CD14-positive monocyte (primary cell): ENCODE results near the gene KCNIP3. TPM values are rescaled to one million over a fixed set of nuclear protein-coding genes. Genes with fewer than 3 reads are reported as not detected.

Experiments
- DNase-seq, 3 donors: peaks; one replicate each; pipeline ENCODE4 v3.0.0-alpha.2; 2011 to 2022
- H2AFZ ChIP-seq: 2 replicates; pipeline ENCODE4 v1.6.0; 2012; ENCODE audit warnings: mild to moderate bottlenecking, low read depth, low read length, inconsistent platforms; ENCODE audit not compliant: insufficient read depth, poor library complexity, severe bottlenecking
- H3K27ac ChIP-seq, 2 donors: 1 replicate in 1 of 2; 2 replicates in 1 of 2; pipeline ENCODE4 v1.5.1; 2012 to 2013; ENCODE audit warnings: low read length in 2 of 2, control low read depth in 1 of 2, inconsistent platforms in 1 of 2, low read depth in 1 of 2, mild to moderate bottlenecking in 1 of 2
- H3K27me3 ChIP-seq, 2 donors: one replicate each; pipeline versions ENCODE4 v1.6.0 to v1.6.1; 2011 to 2013; ENCODE audit warnings: low read length in 2 of 2; ENCODE audit not compliant: control insufficient read depth in 2 of 2, insufficient read depth in 2 of 2
- H3K36me3 ChIP-seq, 2 donors: replicated peaks in 1 of 2; 1 replicate in 1 of 2; 2 replicates in 1 of 2; pipeline versions ENCODE4 v1.5.1 to v1.6.1; 2012 to 2013; ENCODE audit warnings: low read length in 2 of 2, control low read depth in 1 of 2, inconsistent platforms in 1 of 2, mild to moderate bottlenecking in 1 of 2; ENCODE audit not compliant: insufficient read depth in 2 of 2, control insufficient read depth in 1 of 2
- H3K4me1 ChIP-seq, 2 donors: 1 replicate in 1 of 2; 2 replicates in 1 of 2; pipeline versions ENCODE4 v1.5.1 to v1.6.1; 2012 to 2013; ENCODE audit warnings: low read length in 2 of 2, control low read depth in 1 of 2, inconsistent platforms in 1 of 2, mild to moderate bottlenecking in 1 of 2, moderate library complexity in 1 of 2; ENCODE audit not compliant: insufficient read depth in 2 of 2, control insufficient read depth in 1 of 2
- H3K4me2 ChIP-seq: replicated peaks from 2 replicates; pipeline ENCODE3; 2012; ENCODE audit warnings: low read length, moderate library complexity, mild to moderate bottlenecking; ENCODE audit not compliant: poor library complexity, severe bottlenecking; ENCODE audit errors: extremely low read depth
- H3K4me3 ChIP-seq, 3 experiments: fragments of 200-600 bp in 1 of 3; sonication (generic) in 1 of 3; replicated peaks in 1 of 3; 1 replicate in 2 of 3; 2 replicates in 1 of 3; pipeline ENCODE4 v1.5.1; 2011 to 2013; ENCODE audit warnings: low read length in 3 of 3, mild to moderate bottlenecking in 3 of 3, control low read depth in 2 of 3, low read depth in 2 of 3, inconsistent platforms in 1 of 3, moderate library complexity in 1 of 3
- H3K79me2 ChIP-seq: 2 replicates; pipeline ENCODE4 v1.6.0; 2012; ENCODE audit warnings: mild to moderate bottlenecking, control low read depth, inconsistent platforms, low read length, moderate library complexity; ENCODE audit not compliant: insufficient read depth
- H3K9ac ChIP-seq: 2 replicates; pipeline ENCODE4 v1.6.0; 2017; ENCODE audit warnings: low read length, mild to moderate bottlenecking; ENCODE audit not compliant: insufficient read depth, poor library complexity, severe bottlenecking
- H3K9me3 ChIP-seq, 2 donors: replicated peaks in 1 of 2; 1 replicate in 1 of 2; 2 replicates in 1 of 2; pipeline versions ENCODE4 v1.5.1 to v1.6.1; 2012 to 2013; ENCODE audit warnings: low read length in 2 of 2, control low read depth in 1 of 2; ENCODE audit not compliant: control insufficient read depth in 1 of 2, insufficient read depth in 1 of 2
- H4K20me1 ChIP-seq: 2 replicates; pipeline ENCODE4 v1.6.0; 2012; ENCODE audit warnings: mild to moderate bottlenecking, low read length, control low read depth, moderate library complexity; ENCODE audit not compliant: insufficient read depth
- H3K27ac Mint-ChIP-seq, 7 donors: one replicate each; pipeline ENCODE4 v1.8.0; 2020; ENCODE audit warnings: mild to moderate bottlenecking in 7 of 7, mixed read lengths in 7 of 7, moderate library complexity in 6 of 7, inconsistent platforms in 2 of 7
- H3K27me3 Mint-ChIP-seq, 3 donors: one replicate each; pipeline ENCODE4 v1.8.0; 2021 to 2022; ENCODE audit warnings: low read depth in 3 of 3, mild to moderate bottlenecking in 3 of 3, mixed read lengths in 3 of 3, moderate library complexity in 3 of 3, inconsistent platforms in 1 of 3
- H3K36me3 Mint-ChIP-seq, 2 donors: one replicate each; pipeline ENCODE4 v1.8.0; 2020; ENCODE audit warnings: mixed read lengths in 2 of 2, inconsistent platforms in 1 of 2, mild to moderate bottlenecking in 1 of 2
- H3K4me1 Mint-ChIP-seq: one replicate; pipeline ENCODE4 v1.8.0; 2020; ENCODE audit warnings: mild to moderate bottlenecking, mixed read lengths
- H3K4me3 Mint-ChIP-seq, 2 donors: one replicate each; pipeline ENCODE4 v1.8.0; 2020; ENCODE audit warnings: mild to moderate bottlenecking in 2 of 2, mixed read lengths in 2 of 2, moderate library complexity in 1 of 2
- H3K9me3 Mint-ChIP-seq, 7 donors: one replicate each; pipeline ENCODE4 v1.8.0; 2020 to 2022; ENCODE audit warnings: mixed read lengths in 7 of 7, mild to moderate bottlenecking in 6 of 7, moderate library complexity in 6 of 7, inconsistent platforms in 2 of 7
- WGBS: methylation state at CpG from one replicate; pipeline ENCODE4 v1.1.5; 2013; ENCODE audit warnings: missing lambda C conversion rate; ENCODE audit not compliant: insufficient coverage; 5-methylcytosine and 5-hydroxymethylcytosine counted together
- intact Hi-C, 2 donors: fragments of 100-400 bp; cut with micrococcal nuclease; formaldehyde crosslinking; loops; one replicate each; pipeline versions ENCODE4 v1.15.0 to v1.15.1; 2023
- polyA plus RNA-seq, 3 donors: library from polyadenylated mRNA; depleted of rRNA in 1 of 3; unstranded in 2 of 3; stranded (reverse) in 1 of 3; fragments of 300-500 nt in 2 of 3; fragments of >200 nt in 1 of 3; fragmentation: Illumina TruSeq in 2 of 3; gene quantifications; 1 replicate in 2 of 3; 2 replicates in 1 of 3; pipeline ENCODE4 v1.2.3, GENCODE V29; 2012 to 2021
- TF ChIP-seq, protein P1 (sequence below): fragments of 200-600 bp; IDR thresholded peaks from one replicate; pipeline ENCODE4 v1.8.0; 2022; ENCODE audit warnings: antibody characterized with exemption, mild to moderate bottlenecking

The KCNIP3 gene
- polyA plus RNA-seq, 3 donors = not detected

DNA sequence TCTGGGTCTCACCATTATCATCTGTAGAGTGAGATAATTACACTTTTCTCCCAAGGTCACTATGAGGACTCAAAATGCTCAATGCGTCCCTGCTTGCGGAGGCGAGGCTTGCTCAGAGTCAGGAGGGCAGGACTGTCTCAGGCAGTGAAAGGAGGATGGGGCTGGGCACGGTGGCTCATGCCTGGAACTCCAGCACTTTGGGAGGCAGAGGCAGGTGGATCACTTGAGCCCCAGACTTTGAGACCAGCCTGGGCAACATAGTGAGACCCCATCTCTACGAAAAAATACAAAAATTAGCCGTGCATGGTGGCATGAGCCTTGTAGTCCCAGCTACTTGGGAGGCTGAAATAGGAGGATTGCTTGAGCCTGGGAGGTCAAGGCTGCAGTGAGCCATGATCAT lies 1.8 kb upstream of the KCNIP3 start:
- no peak overlapping the region for H3K27ac ChIP-seq
- intact Hi-C loops = no loop called here
- Mint-ChIP-seq H3K27ac (no peak overlapping the region), H3K4me3 (no peak overlapping the region), H3K27me3 (peaks cover 6 to 8% (median 7%) of the 10 kb centered on the region in 3 donors), H3K9me3 (peaks cover 6 to 26% (median 17%) of the 10 kb centered on the region in 7 donors), H3K36me3 (no peaks in the 10 kb centered on the region), H3K4me1 (no peaks in the 10 kb centered on the region)
- H3K9ac ChIP-seq = no peak overlapping the region
- no peaks in the 10 kb centered on the region for H3K27me3 ChIP-seq
- no peaks in the 10 kb centered on the region for H3K36me3 ChIP-seq
- no peak overlapping the region for H3K4me2 ChIP-seq
- TF ChIP-seq, protein P1, sequence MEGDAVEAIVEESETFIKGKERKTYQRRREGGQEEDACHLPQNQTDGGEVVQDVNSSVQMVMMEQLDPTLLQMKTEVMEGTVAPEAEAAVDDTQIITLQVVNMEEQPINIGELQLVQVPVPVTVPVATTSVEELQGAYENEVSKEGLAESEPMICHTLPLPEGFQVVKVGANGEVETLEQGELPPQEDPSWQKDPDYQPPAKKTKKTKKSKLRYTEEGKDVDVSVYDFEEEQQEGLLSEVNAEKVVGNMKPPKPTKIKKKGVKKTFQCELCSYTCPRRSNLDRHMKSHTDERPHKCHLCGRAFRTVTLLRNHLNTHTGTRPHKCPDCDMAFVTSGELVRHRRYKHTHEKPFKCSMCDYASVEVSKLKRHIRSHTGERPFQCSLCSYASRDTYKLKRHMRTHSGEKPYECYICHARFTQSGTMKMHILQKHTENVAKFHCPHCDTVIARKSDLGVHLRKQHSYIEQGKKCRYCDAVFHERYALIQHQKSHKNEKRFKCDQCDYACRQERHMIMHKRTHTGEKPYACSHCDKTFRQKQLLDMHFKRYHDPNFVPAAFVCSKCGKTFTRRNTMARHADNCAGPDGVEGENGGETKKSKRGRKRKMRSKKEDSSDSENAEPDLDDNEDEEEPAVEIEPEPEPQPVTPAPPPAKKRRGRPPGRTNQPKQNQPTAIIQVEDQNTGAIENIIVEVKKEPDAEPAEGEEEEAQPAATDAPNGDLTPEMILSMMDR = no peak
- no peaks in the 10 kb centered on the region for H3K4me1 ChIP-seq
- DNase-seq = no peak
- no peaks in the 10 kb centered on the region for H4K20me1 ChIP-seq
- H3K79me2 ChIP-seq = no peaks in the 10 kb centered on the region
- no peak overlapping the region for H2AFZ ChIP-seq
- peaks cover 0 to 19% of the 10 kb centered on the region in 2 donors for H3K9me3 ChIP-seq
- H3K4me3 ChIP-seq = no peak overlapping the region
- WGBS = 100% methylated on average over 6 of the region's 6 CpGs

DNA sequence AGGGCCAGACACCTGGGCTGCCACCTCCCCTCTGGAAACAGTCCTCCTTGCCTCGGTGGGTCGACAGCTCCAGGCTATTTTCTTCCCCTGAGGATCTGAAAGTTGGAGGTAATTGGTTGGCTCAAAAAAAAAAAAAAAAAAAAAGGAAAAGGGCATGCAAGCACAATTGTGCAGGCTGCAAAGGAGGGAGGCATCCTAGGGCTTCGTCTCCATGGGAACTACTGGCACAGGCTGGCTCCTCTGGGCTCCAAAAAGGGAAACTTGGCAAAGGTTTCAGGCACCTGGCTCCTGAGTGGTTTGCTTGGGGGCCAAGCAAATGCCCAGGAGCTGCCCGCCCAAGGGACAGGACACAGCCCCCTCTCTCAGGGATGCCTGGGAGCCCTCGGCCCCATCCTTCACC lies 1.1 kb upstream of the KCNIP3 start:
- Histone ChIP-seq H3K4me2 (no peak overlapping the region), H4K20me1 (no peaks in the 10 kb centered on the region), H3K9ac (no peak overlapping the region), H3K27ac (no peak overlapping the region), H3K36me3 (no peaks in the 10 kb centered on the region), H2AFZ (no peak overlapping the region), H3K4me1 (no peaks in the 10 kb centered on the region), H3K79me2 (no peaks in the 10 kb centered on the region), H3K4me3 (no peak overlapping the region), H3K9me3 (peaks cover 0 to 14% of the 10 kb centered on the region in 2 donors), H3K27me3 (no peaks in the 10 kb centered on the region)
- Mint-ChIP-seq H3K4me3 (no peak overlapping the region), H3K9me3 (peaks cover 2 to 21% (median 12%) of the 10 kb centered on the region in 7 donors), H3K27ac (no peak overlapping the region), H3K36me3 (no peaks in the 10 kb centered on the region), H3K27me3 (peaks cover 6 to 8% (median 7%) of the 10 kb centered on the region in 3 donors), H3K4me1 (no peaks in the 10 kb centered on the region)
- 91% methylated on average over 1 of the region's 5 CpGs for WGBS
- DNase-seq = no peak
- intact Hi-C loops = no loop called here
- TF ChIP-seq, protein P1 = no peak
